Fibroblast of the aortic adventitia (primary cell): ENCODE data around the gene WSCD2. TPM values are rescaled to one million over a fixed set of nuclear protein-coding genes. Genes with fewer than 3 reads are reported as not detected.

Source experiments
- DNase-seq: peaks from one replicate; pipeline ENCODE4 v3.0.0-alpha.2; 2010; ENCODE audit warnings: low read depth
- H3K4me3 ChIP-seq: 2 replicates; pipeline ENCODE4 v1.5.1; 2011; ENCODE audit warnings: low read depth, mild to moderate bottlenecking, control low read depth, low read length, moderate library complexity
- total RNA-seq: library from RNA; depleted of rRNA; stranded (reverse); fragments of >200 nt; gene quantifications from 2 replicates; pipeline ENCODE4 v1.2.3, GENCODE V29; 2012; ENCODE audit warnings: low replicate concordance
- TF ChIP-seq, protein P1 (sequence below): IDR thresholded peaks from 2 replicates; pipeline ENCODE4 v1.5.1; 2011; ENCODE audit warnings: mild to moderate bottlenecking, low read length, control low read depth, inconsistent platforms; ENCODE audit not compliant: insufficient read depth

The WSCD2 gene
- total RNA-seq, 1 donor: not detected

DNA sequence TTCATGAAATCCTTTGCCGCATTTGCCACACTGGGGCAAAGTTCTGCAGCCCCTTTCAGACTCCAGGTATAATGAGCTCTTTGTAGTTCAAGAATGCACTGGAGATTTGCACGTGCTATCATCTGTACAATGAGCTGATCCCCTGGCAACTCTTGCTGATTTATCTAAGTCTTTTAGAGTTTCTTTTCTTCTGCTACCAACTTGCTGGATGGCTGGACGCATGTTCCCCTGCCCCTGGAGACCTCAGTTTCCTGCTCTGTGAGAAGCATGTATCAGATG lies 106.8 kb downstream of the WSCD2 start:
- TF ChIP-seq, protein P1, sequence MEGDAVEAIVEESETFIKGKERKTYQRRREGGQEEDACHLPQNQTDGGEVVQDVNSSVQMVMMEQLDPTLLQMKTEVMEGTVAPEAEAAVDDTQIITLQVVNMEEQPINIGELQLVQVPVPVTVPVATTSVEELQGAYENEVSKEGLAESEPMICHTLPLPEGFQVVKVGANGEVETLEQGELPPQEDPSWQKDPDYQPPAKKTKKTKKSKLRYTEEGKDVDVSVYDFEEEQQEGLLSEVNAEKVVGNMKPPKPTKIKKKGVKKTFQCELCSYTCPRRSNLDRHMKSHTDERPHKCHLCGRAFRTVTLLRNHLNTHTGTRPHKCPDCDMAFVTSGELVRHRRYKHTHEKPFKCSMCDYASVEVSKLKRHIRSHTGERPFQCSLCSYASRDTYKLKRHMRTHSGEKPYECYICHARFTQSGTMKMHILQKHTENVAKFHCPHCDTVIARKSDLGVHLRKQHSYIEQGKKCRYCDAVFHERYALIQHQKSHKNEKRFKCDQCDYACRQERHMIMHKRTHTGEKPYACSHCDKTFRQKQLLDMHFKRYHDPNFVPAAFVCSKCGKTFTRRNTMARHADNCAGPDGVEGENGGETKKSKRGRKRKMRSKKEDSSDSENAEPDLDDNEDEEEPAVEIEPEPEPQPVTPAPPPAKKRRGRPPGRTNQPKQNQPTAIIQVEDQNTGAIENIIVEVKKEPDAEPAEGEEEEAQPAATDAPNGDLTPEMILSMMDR: no peak
- no peak for DNase-seq
- H3K4me3 ChIP-seq: no peak overlapping the region

DNA sequence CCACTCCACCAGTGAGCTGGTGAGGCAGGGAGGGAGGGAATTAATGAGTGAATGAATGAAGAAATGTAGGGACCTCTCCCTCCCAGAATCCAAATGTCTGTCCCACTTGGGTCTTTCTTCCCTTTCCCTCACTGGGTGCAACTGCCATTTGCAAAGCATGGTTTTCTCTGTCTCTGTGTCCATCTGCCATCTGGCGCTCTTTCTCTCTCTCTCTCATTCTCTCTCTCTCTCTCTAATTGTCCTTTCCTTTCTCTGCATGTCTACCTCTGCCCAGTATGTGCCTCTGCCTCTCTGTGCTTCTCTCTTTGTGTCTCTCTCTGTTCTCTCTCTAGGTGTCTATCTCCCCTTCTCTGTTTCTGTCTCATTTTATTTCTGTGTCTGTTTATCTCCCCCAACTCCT lies 107.3 kb downstream of the WSCD2 start:
- TF ChIP-seq, protein P1: no peak
- DNase-seq: no peak
- H3K4me3 ChIP-seq: no peak overlapping the region

DNA sequence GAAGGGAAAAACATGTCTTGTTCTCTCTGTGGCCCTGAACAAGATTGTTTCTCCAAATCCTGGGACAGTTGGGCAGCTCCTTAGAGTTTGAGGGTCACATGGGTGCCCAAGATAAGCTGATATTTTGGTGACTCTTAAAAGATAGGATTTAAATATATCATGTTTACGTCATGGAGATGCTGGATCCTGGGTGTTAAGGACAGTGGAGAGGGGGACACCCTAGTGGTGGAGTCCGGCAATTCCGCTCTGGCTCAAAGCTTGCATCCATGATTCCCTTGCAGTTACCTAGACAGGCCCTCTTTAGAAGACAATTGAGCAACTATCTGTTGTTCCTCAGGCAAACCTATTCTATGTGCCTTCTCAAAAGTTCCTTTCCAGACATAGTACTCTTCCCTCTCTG lies 108.2 kb downstream of the WSCD2 start:
- DNase-seq: no peak
- TF ChIP-seq, protein P1: no peak
- H3K4me3 ChIP-seq: no peak overlapping the region

DNA sequence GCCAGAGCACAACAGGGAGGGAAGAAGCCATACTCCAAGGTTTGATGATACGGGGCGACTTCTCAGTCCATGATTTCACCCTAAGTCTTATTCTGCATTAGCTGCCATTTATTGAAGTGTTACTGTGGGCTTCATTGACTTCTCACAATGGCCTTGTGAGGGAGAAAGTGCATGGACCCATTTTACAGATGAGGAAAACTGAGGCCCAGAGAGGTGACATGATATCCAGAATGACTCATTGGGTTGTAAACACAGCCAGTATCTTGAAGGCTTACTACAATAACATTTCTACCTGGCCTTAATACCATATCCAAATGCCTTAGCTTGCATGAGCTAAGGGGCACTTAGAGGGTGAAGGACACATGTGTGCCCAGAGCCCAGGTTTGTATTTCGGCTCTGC lies 109.4 kb downstream of the WSCD2 start:
- no peak for DNase-seq
- TF ChIP-seq, protein P1: no peak

DNA sequence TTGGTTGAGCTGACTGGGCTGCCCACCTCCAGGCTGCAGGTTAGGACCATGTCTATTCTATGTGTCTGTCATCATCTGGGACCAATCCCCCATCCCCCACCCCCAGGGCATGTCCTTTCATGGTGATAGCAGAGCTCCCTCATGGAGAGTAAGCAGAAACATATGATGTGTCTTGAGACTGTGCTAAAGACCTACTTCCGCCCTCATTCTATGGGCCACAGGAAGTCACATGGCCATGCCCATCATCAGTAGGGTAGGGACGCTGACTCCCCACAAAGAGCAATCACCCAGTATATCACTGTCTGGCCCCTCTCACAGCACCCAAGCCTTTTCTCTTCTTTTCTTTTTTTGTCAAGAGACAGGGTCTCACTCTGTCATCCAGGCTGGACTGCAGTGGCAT lies 110.3 kb downstream of the WSCD2 start:
- H3K4me3 ChIP-seq: no peak overlapping the region
- TF ChIP-seq, protein P1: no peak
- DNase-seq: no peak

More for the DNA sequence above, 109.4 kb downstream of the WSCD2 start:
- H3K4me3 ChIP-seq: no peak overlapping the region

DNA sequence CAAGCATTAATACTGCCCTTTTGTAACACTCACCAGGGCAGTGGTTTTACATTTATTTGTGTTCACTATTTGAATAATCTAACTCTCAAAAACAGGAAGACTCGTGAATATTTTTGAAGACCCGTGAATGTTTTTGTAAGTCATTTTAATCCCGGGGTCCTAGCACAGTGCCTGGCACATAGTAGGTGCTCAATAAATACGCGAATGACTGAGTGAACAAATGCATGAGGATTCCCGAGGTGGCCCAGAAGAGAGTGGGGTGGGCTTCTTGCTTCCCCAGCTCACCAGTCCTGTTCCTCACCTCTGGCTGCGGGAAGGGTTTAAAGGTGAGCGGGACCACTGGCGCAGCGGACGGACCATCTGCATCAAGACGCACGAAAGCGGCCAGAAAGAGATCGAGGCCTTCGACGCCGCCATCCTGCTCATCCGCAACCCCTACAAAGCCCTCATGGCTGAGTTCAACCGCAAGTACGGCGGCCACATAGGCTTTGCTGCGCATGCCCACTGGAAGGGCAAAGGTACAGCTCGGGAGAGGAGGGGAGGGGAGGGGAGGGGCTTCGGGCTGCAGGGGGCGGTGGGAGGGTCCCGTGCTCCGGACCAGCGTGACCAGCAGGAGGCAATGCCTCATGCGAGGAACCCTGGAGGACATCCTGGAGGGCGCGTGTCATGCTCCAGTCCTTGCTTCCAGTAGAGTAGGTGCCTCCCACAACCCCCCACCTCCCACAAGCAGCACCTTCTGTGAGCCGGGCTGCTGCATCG lies 111.1 kb downstream of the WSCD2 start:
- DNase-seq: no peak
- TF ChIP-seq, protein P1: no peak
- H3K4me3 ChIP-seq: no peak overlapping the region

DNA sequence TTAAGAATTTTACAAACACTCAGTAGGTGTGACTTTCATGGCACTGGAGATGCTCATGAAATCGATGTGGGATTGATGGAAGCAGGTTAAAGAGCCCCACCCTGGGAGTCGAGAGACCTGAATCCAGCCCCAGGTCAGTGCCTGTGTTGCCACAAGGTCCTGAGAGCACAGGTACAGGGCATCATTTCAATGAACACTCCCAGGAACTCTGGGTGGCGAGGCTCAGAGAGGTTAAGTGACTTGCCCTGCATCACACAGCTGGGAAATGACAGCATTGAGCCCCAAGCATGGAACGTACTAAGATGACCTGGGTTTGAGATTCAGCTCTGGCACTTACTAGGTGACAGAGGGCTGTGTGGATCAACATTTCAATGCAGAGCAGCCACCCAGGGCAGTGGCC lies 111.8 kb downstream of the WSCD2 start:
- no peak overlapping the region for H3K4me3 ChIP-seq
- no peak for DNase-seq
- TF ChIP-seq, protein P1: no peak
